GM18517 (cell line): ENCODE results near the gene TRIP4.
"Not testable (repeated sequence)": the region's sequence is repeated elsewhere in the genome, so short reads cannot be mapped to it uniquely, and the experiment has no call there.

ENCODE experiments used
- ATAC-seq: cut with Tn5 transposase; IDR thresholded peaks from one replicate; pipeline ENCODE4 v1.9.1; 2021; ENCODE audit warnings: mild to moderate bottlenecking, moderate library complexity; ENCODE audit not compliant: unreplicated experiment

TRIP4 gene

DNA sequence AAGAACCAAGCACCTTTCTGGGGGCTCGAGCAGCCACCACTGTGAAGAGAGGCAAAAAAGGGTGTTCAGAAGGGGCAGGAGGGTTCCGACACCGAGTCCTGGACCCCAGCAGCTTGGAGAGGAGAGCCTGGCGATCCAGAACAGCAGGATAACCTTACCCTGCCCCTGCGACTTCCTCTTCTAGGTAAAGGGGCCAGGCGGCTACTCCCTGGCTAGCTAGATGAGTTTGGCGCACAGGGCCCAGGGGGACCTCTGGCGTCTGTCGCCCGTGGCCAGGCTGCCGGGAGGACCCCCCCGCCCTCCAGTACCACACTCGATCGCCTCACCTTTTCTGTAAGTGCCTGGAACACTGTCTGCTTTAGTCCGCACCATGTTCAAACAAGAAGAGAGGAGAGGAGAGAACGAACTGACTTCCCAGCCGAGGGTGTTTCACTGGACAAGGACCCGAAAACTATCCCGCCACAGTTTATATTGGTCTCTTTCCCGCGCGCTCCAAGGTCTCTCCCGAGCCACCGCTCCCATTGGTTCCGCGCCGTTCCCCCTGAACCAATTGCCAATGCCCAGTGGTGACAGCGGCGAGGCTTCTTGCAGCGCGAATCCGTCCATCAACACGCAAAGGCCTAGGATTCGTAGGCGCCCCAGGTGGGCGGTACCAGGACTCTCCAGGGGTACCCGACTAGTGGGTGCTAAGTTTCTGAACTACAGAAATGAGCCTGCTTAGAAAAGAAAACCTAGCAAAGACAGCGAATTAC is 6.5 kb upstream of the TRIP4 start, which contains the start of gene PCLAF:
TSS of gene PCLAF (minus strand) at position 442 of the 752 bp plus-strand sequence. CDS start at position 372, 70 bp downstream.
- peak; percentile 89 for ATAC-seq

DNA sequence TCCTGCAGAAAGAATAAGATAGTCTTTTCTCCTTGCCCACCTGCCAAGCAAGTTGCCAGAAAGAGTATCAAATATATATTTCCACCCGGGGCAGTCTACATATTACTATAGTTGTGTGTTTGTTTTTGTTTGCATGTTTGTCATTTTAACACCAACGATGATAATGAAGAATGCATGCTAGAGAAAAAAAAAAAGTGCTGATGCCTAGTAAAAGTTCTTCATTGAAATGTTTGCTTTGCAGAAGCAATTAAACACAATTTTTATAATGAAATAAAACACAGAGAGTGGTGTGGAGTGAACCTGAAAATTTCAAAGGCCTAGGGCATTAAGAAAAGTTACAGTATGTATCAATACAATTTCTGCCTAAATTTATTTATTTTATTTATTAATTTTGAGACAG is 3.9 kb upstream of the TRIP4 start:
- ATAC-seq = no peak

DNA sequence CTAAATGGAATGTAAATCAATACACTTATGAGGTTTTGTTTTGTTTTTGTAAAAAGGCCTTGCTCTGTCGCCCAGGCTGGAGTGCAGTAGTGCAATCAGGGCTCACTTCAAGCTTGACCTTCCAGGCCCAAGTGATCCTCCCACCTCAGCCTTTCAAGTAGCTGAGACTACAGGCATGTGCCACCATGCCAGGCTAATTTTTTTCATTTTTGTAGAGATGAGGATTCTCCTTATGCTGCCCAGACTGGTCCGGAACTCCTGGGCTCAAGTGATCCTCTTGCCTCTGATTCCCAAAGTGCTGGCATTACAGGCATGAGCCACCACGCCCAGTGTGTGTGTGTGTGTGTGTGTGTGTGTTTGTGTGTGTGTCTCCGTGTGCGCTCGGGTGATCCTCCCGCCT is 1.3 kb upstream of the TRIP4 start:
- ATAC-seq = no peak

- no peak for ATAC-seq
These were observed 1.4 kb downstream of the TRIP4 start for GRCh38 chr15:64389036-64389435.

- not testable (repeated sequence) for ATAC-seq
These were observed 4.8 kb downstream of the TRIP4 start for GRCh38 chr15:64392471-64392870.

DNA sequence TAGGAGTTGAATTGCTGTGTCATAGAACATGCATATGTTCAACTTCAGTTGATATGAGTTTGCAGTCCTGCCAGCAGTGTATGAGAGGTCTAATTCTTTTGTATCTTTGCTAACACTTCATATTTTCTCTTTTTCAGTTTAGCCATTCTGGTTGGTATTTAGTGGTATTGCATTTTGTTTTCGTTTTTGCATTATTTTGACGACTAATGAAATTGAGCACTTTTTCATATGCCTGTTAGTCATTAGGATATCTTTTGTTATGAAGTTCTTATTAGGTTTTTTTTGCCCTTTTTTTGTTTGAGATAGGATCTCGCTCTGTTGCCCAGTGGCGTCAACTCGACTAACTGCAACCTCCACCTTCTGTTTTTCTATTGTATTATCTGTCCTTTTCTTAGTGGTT is 9.2 kb downstream of the TRIP4 start:
- ATAC-seq = no peak

DNA sequence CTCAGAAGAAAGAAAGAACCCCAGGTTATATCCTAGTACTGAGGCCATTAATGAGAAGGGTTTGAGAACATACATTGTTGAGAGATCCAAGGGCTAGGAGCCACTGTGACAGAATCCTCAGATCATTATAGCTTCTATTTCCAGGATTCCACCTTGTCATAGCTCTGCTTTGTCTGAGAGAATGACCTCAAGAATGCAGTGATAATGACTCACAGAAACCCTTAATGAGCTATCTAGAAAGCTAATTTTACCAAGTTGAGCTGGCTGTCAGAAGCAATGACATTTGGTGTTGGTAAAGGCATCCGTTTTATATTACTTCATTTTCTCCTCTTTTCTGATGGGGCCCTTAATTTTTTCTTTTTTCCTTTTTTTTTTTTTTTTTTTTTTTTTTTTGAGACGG is 10.9 kb downstream of the TRIP4 start:
- no peak for ATAC-seq

- no peak for ATAC-seq
These were observed 12.9 kb downstream of the TRIP4 start for GRCh38 chr15:64400583-64400982.

GRCh38 chr15:64412216-64412615 is 24.6 kb downstream of the TRIP4 start:
- ATAC-seq = no peak

DNA sequence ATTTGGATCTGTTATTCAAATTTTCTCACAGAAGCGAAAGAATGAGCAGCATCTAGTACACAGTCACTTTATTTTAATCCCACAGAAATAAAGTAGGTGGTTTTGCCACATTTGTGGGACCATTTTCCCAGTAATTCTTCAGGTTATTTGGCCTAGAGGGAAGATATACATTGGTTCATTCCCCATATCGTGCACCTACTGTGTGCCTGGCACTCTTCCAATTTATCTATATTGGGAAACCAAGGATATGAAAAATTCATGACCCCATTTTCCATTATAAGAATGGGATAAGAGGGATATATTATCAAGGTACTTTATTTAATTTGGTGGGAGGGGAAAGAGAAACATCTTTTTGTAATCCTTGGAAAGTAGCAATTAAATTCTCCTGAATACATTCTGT is 35.1 kb downstream of the TRIP4 start:
- ATAC-seq = no peak

DNA sequence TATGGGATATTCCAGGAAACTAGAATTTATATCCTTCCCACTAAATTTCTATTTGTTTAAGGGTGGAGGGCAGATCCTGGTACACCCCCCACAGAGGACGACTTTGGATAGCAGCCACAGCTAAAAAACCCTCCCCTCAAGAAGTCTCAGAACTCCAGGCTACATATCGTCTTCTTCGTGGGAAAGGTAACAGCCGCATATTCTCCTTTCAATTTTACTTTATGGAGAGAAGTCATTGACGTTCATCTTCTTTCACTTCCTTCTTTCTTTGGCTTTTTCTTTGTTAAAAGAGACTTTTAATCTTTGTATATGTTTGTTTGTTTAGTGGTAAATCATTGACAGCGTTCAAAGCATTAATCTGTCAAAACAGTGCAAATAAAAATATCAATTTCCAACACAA is 36.3 kb downstream of the TRIP4 start:
- peak; percentile 49 for ATAC-seq

GRCh38 chr15:64425221-64425620 is 37.6 kb downstream of the TRIP4 start:
- no peak for ATAC-seq

DNA sequence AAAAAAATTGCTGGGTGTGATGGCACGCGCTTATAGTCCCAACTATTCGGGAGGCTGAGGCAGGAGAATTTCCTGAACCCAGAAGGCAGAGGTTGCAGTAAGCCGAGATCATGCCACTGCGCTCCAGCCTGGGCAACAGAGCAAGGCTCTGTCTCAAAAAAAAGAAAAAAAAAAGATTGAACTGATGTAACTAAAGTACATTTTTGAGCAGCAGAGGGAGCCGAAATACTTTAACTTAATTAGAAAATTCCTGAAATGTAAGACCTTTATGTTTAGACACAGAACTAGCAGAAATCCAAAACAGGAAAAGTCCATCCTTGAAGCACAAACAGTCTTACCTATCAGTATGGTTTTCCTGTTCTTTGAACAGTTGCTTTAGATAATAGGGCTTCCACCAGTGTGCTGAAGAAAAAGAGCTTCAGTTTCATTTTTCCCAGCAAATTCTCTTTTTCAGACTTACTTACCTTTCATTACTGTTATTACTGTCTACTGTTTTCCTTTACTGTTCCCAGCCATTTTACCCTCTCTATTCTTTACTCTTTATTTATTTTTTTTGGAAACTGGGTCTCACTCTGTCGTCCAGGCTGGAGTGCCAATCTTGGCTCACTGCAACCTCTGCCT is 39.3 kb downstream of the TRIP4 start:
- no peak for ATAC-seq

DNA sequence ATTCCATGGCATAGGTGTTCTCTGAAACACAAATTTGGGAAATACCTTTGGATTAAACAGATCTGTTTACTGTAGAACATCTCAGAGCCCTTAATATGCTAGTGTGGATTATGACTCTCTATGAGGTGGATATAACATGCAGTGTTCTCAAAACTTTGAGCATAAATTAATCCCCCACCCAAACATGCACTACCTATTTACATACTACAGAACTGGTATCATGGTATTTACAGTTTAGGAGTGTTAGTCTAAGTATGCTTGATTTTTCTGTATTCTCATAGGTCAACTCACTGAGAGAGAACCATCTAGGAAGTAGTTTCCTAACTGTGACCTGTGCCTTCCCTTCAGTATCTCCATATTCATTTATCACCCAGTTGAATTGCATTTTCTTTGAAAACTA is 41.8 kb downstream of the TRIP4 start:
- no peak for ATAC-seq

- no peak for ATAC-seq
These were observed 42.5 kb downstream of the TRIP4 start for GRCh38 chr15:64430000-64430735.

DNA sequence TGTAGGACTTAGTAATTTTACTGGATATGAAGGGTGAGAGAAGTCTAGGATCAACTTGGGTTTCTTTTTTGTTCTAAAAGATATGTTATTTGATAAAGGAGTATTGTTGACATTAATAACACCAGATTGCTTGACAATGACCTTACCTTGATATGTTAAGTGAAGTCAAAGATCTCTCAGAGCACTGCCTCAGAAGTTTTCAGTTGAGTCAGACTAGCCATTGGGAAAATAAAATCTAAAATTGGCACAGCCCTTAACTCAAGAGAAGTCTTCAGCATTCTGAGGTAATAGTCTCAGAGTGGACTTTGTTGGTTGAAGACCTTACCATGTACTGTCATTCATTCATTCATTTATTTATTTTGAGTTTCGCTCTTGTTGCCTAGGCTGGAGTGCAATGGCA is 50.3 kb downstream of the TRIP4 start:
- ATAC-seq = no peak

DNA sequence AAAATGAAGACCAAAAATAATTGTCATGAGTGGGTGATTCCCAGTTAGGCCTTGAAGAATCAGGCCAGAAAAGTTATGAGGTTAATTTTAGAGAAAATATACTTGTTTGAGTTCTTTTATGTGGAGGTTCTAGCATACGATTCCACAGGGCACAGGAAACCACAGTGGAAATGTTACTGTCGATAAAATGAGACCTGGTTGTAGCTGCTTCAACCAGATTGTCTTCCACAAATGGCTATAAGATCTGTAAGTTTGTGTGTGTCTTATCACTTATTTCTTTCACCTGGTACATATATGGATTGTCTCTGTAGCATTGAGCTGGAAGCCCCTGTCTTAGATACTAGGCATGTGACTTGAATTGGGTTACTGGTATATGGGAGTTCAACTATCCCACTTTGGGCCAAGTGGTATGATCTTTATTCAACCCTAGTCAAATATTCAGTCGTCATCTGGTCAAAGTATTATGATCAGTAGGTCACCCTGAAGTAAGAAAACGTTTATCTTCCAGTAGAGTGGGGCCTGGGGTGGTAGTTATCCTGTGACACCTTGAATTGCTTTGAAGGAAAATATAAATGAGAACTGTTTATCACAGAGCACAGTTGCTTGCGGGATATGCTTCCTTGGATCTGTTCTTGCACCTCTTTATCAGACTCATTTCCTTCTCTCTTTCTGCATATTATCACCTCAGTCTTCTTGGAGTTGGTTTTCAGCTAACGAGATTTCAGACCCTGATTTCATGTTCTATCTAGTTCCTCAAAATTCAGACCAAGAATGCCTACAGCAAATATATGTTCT is 51.2 kb downstream of the TRIP4 start:
- ATAC-seq = no peak

DNA sequence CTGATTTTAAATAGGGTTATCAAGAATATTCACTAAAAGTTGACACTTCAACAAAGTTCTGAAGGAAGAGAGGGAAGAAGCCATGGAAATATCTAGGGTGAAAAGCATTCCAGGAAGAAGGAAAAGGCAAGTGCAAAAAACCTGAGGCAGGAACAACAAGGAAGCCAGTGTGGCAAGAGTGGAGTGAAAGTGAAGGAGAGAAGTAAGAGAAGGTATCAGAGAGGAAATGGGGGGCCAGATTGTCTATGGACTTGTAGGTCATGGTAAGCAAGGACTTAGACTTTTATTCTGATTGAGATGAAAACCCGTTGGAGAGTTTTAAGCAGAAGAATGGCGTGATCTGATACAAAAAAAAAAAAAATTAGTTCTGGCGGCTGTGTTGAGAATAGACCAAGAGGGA is 54.2 kb downstream of the TRIP4 start:
- ATAC-seq = no peak

DNA sequence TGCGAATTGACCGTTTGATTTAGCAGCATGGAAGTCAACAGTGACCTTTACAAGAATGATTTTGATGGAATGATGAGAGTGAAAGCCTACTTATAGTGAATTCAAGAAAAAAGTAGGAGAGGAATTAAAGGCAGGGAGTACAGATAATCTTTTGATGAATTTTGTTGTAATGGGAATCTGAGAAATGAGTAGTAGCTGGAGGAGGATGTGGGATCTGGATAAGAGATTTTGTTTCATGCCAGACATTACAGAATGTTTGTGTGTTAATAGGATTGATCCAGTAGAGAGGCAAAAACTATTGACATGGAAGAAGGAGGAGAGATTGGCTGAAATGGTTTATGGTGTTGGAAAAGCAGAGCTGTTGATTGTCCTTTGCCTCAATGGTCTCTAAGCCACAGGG is 55.4 kb downstream of the TRIP4 start:
- ATAC-seq = no peak

- no peak for ATAC-seq
These were observed 56.3 kb downstream of the TRIP4 start for GRCh38 chr15:64443747-64444621.
